ENCODE data around the gene TACR3.
"Not testable (repeated sequence)": the region's sequence is repeated elsewhere in the genome, so short reads cannot be mapped to it uniquely, and the experiment has no call there.

TACR3 gene

DNA sequence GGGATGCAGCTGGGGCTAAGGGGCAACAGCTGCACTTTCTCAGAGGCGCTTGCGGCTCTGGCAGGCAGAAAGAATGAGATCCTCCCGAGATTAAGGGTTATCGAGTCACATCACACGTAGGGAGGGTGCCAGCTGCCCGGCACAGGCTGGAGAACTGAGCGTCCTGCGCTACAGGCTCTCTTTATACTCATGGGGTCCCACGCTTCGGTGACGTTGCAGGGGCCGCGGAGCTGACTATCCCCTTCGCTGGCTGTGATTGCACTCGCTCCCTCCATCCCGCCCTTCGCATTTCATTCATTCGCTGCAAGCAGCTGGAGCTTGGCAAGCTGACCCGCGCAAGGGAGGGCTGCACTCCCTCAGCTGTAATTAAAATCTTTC, at the start of gene TACR3:
Gene TACR3 (minus strand): TSS at position 156 of the 378 bp plus-strand sequence. CDS start 310 bp downstream, outside the sequence.
- no peak for TF ChIP-seq CTCF (IDR thresholded peaks at IDR 0.05; ENCODE audit: insufficient read depth, low read depth, low read length, missing control alignments)
- DNase-seq (ENCODE audit: low read depth): no peak
- no peak within 1 kb of the TSS for H3K4me3 ChIP-seq (ENCODE audit: low read depth, low read length)

DNA sequence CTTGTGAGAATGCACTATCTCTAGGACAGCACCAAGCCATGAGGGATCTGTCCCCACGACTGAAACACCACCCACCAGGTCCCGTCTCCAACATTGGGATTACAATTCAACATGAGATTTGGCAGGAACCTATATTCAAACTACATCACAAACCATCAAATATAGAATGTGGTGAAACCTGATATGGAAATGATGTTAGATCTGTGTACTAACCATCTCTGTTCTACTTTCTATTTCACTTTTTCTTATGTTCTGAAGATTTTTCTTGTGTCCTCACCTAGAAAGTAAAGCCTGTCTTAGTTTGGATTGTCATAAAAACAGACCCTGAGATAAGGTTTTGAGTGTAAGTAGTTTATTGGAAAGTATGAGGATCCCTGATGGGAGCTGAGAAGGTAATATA, 37.8 kb upstream of the TACR3 start:
- no peak for TF ChIP-seq CTCF (IDR thresholded peaks at IDR 0.05; ENCODE audit: insufficient read depth, low read depth, low read length, missing control alignments)

GRCh38 chr4:103756741-103757140, 37.0 kb upstream of the TACR3 start:
- no peak for DNase-seq (ENCODE audit: low read depth)
- no peak overlapping the region for H3K4me3 ChIP-seq (ENCODE audit: low read depth, low read length)
- TF ChIP-seq CTCF (IDR thresholded peaks at IDR 0.05; ENCODE audit: insufficient read depth, low read depth, low read length, missing control alignments): no peak

More for the DNA sequence above, 37.8 kb upstream of the TACR3 start:
- no peak overlapping the region for H3K4me3 ChIP-seq (ENCODE audit: low read depth, low read length)
- no peak for DNase-seq (ENCODE audit: low read depth)

DNA sequence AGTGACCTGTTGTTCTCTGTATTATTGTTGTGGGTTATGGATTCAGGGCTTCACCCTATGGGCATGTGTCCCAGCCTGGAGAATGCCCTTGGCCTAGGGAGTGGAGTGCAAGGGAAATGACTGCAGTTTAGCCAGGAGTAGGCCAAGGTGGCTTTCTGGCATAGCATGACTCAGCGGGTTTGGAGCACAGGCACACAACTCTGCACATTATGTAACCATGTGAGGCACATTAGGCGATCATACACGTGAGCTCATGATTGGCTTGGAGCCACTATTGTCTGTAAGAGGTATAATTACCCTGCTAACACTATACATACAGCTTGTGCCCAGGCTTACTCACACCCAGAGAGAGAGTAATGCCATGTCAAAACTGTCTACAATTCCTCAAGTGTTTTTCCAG, 35.1 kb upstream of the TACR3 start:
- DNase-seq (ENCODE audit: low read depth): no peak
- no peak for TF ChIP-seq CTCF (IDR thresholded peaks at IDR 0.05; ENCODE audit: insufficient read depth, low read depth, low read length, missing control alignments)

DNA sequence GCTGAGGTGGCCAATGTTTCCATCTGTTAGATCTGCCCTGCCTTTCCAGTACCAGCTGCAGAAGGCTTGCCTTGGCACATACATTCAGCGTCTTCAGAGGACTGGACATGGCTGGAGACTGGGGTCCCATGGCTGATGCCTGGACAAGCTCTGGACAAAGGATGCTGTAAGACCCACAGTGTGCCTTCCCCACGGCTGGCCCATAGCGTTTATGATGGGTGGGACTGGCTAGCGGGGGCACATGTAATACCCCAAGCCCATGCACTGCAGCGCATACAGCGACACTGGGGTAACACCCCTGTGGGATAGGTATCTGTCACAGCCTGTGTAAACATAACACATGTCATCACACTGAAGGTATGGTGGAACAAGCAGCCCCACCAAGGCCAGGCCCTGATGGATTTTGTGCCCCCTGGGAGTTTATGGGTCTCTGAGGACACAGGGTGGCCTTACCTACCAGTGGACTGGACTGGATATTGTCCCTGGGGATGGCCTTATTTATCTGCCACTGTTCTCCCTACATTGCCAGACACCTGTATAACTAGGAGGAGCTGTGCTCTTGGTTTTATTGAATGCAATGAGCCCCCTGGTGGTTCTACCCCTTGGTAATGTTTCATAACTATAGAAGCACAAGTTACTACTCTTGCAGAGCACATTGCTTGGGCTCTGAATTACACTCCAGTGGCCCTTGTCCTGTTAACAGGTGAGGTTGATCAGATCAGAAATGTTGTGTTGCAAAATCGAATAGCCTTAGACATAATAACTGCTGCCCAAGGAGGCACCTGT, 34.3 kb upstream of the TACR3 start:
- no peak for DNase-seq (ENCODE audit: low read depth)
- TF ChIP-seq CTCF (IDR thresholded peaks at IDR 0.05; ENCODE audit: insufficient read depth, low read depth, low read length, missing control alignments): no peak
- H3K4me3 ChIP-seq (ENCODE audit: low read depth, low read length): no peak overlapping the region

More for the DNA sequence above, 35.1 kb upstream of the TACR3 start:
- H3K4me3 ChIP-seq (ENCODE audit: low read depth, low read length): no peak overlapping the region

DNA sequence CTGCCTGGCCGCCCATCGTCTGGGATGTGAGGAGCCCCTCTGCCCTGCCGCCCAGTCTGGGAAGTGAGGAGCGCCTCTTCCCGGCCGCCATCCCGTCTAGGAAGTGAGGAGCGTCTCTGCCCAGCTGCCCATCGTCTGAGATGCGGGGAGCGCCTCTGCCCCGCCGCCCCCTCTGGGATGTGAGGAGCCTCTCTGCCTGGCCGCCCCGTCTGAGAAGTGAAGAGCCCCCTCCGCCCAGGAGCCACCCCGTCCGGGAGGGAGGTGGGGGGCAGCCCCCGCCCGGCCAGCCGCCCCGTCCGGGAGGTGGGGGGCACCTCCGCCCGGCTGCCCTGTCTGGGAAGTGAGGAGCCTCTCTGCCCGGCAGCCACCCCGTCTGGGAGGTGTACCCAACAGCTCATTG, 3.4 kb upstream of the TACR3 start:
- not testable (repeated sequence) for DNase-seq (ENCODE audit: low read depth); H3K4me3 ChIP-seq (ENCODE audit: low read depth, low read length)

DNA sequence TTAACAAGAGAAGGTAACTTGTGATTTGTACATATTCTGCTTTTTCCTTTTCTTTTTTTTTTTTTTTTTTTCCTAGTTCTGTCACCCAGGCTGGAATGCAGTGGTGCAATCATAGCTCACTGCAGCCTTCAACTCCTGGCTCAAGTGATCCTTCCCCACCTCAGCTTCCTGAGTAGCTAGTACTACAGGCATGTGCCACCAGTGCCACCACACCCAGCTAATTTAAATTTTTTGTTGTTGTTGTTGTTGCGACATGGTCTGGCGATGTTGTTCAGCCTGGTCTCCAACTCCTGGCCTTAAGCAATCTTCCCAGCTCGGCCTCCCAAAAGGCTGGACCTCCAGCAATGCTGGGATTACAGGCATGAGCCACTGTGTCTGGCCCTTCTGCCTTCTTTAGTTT, 1.5 kb upstream of the TACR3 start:
- no peak for DNase-seq (ENCODE audit: low read depth)
- TF ChIP-seq CTCF (IDR thresholded peaks at IDR 0.05; ENCODE audit: insufficient read depth, low read depth, low read length, missing control alignments): no peak
- no peak overlapping the region for H3K4me3 ChIP-seq (ENCODE audit: low read depth, low read length)
